GM21737 (cell line): Measurements from ENCODE around the gene CTDSP1.

Experiments used
- ATAC-seq: cut with Tn5 transposase; IDR thresholded peaks from one replicate; pipeline ENCODE4 v1.9.1; 2021; ENCODE audit warnings: mild to moderate bottlenecking, moderate library complexity; ENCODE audit not compliant: unreplicated experiment

Gene CTDSP1

GRCh38 chr2:218452079-218452478 is 52.4 kb downstream of the CTDSP1 start:
- no peak for ATAC-seq
